ENCODE measurements around the gene DCUN1D4. TPM values are rescaled to one million over a fixed set of nuclear protein-coding genes. Genes with fewer than 3 reads are reported as not detected.

DCUN1D4 gene
- 70.1 TPM for total RNA-seq

GRCh38 chr4:51842554-51843308 lies at the start of gene DCUN1D4:
DCUN1D4 (plus strand) TSS chr4:51843153; CDS start chr4:51843243, 90 bp downstream.

Other genes with a start within 250 kb of the DCUN1D4 start
- 0.66 TPM for gene LRRC66, start 177.2 kb downstream of the DCUN1D4 start, total RNA-seq
- 68.0 TPM for gene SGCB, start 195.1 kb downstream of the DCUN1D4 start, total RNA-seq
- gene SPATA18, start 208.2 kb downstream of the DCUN1D4 start, total RNA-seq: 6.3 TPM

All from camera-type eye (tissue), 1 donor.